ENCODE data around the gene CAMK2B.

DNA sequence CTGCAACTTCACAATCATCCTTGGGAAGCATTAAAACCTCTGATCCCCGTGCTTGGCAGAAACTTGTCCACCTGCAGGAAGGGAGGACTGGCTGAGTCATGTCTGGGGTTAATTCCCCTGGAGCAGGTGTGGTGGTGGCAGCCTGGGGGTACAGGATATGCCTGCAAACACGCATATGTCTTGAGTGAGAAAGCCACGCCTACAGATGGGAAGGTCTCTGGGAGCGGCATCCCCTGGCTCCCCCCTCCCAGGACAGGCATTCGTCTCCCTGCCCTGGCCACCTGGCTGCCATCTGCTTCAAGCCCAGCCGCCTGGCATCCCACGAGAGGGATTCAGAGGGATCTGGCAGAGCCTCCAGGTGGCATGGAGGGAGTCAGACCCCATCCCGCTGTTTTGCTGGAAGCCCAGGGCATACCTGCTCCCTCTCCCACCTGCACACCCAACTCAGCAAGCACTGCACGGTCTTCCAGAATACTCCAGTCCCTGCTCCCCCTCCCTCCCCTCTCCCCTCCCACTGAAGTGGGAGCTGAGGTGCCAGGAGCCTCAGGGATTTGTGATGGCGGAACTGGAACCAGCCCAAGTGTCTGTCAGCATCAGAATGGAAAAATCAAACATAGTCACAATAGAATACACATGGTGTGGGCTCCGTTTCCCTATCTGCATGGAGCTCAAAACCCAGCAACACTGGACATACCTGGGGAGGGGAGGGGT is 61.0 kb downstream of the CAMK2B start:
- TF ChIP-seq POLR2A (IDR thresholded peaks at IDR 0.05; ENCODE audit: low read length), result no peak
- TF ChIP-seq GATA1 (IDR thresholded peaks at IDR 0.05; ENCODE audit: low read depth, low read length), result no peak

All from erythroblast (primary cell).